ENCODE results near the gene ELOVL5. TPM values are rescaled to one million over a fixed set of nuclear protein-coding genes. Genes with fewer than 3 reads are reported as not detected.

ELOVL5 gene
- total RNA-seq, 1 experiment from 2014 or later, result 121 TPM

GRCh38 chr6:53293691-53294090, 55.1 kb downstream of the ELOVL5 start:
- Histone ChIP-seq H2BK120ac (ENCODE audit: low read depth, low read length, poor library complexity, severe bottlenecking) (no peak overlapping the region), H2BK15ac (ENCODE audit: low read depth, low read length) (no peak overlapping the region), H2BK5ac (ENCODE audit: insufficient read length, low read length) (no peak overlapping the region), H2BK20ac (ENCODE audit: low read depth, low read length, poor library complexity, severe bottlenecking) (no peak overlapping the region), H3K4ac (ENCODE audit: low read depth, low read length) (no peak overlapping the region), H4K91ac (ENCODE audit: insufficient read length, low read depth, low read length) (no peak overlapping the region), H3K79me1 (ENCODE audit: insufficient read depth, low read depth, low read length, poor library complexity, severe bottlenecking) (peaks cover 7% of the 10 kb centered on the region), H2BK12ac (ENCODE audit: insufficient read length, low read depth, low read length) (no peak overlapping the region), H4K8ac (replicated peaks; ENCODE audit: insufficient read length, low read depth, low read length) (no peak overlapping the region), H3K9ac (ENCODE audit: extremely low read depth, insufficient read length, low read length) (no peak overlapping the region), H3K79me2 (ENCODE audit: insufficient read depth, low read length) (peaks cover 7% of the 10 kb centered on the region; the same call in 1 of the 2 replicates), H3K4me1 (ENCODE audit: insufficient read depth, low read length) (no peaks in the 10 kb centered on the region), H3K23me2 (ENCODE audit: insufficient read length, low read depth, low read length, poor library complexity, severe bottlenecking) (no peaks in the 10 kb centered on the region), H3K27ac (ENCODE audit: insufficient read length, low read depth, low read length) (no peak overlapping the region), H3K27me3 (ENCODE audit: insufficient read depth, low read length) (no peaks in the 10 kb centered on the region), H3T11ph (ENCODE audit: low read length) (no peak overlapping the region), H2AFZ (ENCODE audit: low read length) (no peak overlapping the region), H2AK5ac (ENCODE audit: insufficient read length, low read length) (no peak overlapping the region), H4K20me1 (ENCODE audit: control insufficient read depth, insufficient read depth, insufficient read length) (no peaks in the 10 kb centered on the region), H3K56ac (ENCODE audit: insufficient read length, low read depth, low read length) (no peak overlapping the region), H3K14ac (ENCODE audit: insufficient read depth, low read length) (no peak overlapping the region), H3K4me2 (ENCODE audit: insufficient read depth, insufficient read length, low read length) (no peak overlapping the region), H3K18ac (ENCODE audit: insufficient read length, low read depth, low read length) (no peak overlapping the region), H3K9me3 (ENCODE audit: control insufficient read depth, low read depth, low read length) (no peaks in the 10 kb centered on the region), H4K5ac (ENCODE audit: insufficient read length, low read depth, low read length) (no peak overlapping the region), H3K23ac (ENCODE audit: insufficient read length, low read depth, low read length) (no peak overlapping the region)
- Mint-ChIP-seq H3K9me3 (no peaks in the 10 kb centered on the region), H3K4me3 (no peak overlapping the region), H3K27me3 (ENCODE audit: low read depth) (no peaks in the 10 kb centered on the region), H3K4me1 (peaks cover 5 to 6% of the 10 kb centered on the region in 2 experiments), H3K36me3 (ENCODE audit: insufficient read depth in 1 of 3, low read depth in 3 of 3) (peaks cover 19 to 35% (median 29%) of the 10 kb centered on the region in 3 experiments; a peak in 6 of 7 replicates), H3K27ac (peak overlapping the region in 1 of 3 experiments; percentile 59; a peak in 1 of 7 replicates)
- WGBS (ENCODE audit: extremely low coverage, insufficient read length, low lambda C conversion rate), result no CpG with 5 or more reads among the region's 3 CpGs
- TF ChIP-seq CTCF (conservative IDR thresholded peaks at IDR 0.05), result no peak
- no peak for DNase-seq

Data from H9 (cell line).